ENCODE results near the gene ENG. TPM values are rescaled to one million over a fixed set of nuclear protein-coding genes. Genes with fewer than 3 reads are reported as not detected.

The ENG gene
- total RNA-seq, 1 donor from 2014 or later, result 2.4 TPM

GRCh38 chr9:127802576-127803443 lies 51.6 kb downstream of the ENG start, which contains the start of gene FPGS:
Gene FPGS, plus strand, starts transcription at chr9:127802882. Its CDS starts 43 bp downstream, at chr9:127802925.
- TF ChIP-seq, protein P1, sequence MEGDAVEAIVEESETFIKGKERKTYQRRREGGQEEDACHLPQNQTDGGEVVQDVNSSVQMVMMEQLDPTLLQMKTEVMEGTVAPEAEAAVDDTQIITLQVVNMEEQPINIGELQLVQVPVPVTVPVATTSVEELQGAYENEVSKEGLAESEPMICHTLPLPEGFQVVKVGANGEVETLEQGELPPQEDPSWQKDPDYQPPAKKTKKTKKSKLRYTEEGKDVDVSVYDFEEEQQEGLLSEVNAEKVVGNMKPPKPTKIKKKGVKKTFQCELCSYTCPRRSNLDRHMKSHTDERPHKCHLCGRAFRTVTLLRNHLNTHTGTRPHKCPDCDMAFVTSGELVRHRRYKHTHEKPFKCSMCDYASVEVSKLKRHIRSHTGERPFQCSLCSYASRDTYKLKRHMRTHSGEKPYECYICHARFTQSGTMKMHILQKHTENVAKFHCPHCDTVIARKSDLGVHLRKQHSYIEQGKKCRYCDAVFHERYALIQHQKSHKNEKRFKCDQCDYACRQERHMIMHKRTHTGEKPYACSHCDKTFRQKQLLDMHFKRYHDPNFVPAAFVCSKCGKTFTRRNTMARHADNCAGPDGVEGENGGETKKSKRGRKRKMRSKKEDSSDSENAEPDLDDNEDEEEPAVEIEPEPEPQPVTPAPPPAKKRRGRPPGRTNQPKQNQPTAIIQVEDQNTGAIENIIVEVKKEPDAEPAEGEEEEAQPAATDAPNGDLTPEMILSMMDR (IDR thresholded peaks at IDR 0.05; ENCODE audit: insufficient read depth, low read length, severe bottlenecking), result no peak
- no peak for FAIRE-seq
- peak; percentile 57 for DNase-seq (ENCODE audit: low read depth)
- peaks cover 14% of the 10 kb centered on the region for H3K36me3 ChIP-seq (ENCODE audit: control insufficient read depth, insufficient read depth, low read length)
- H3K27me3 ChIP-seq (ENCODE audit: control insufficient read depth, insufficient read depth, low read length), result no peaks in the 10 kb centered on the region
- H3K4me3 ChIP-seq (ENCODE audit: low read depth, low read length), result peak within 1 kb of the TSS; percentile 78

DNA sequence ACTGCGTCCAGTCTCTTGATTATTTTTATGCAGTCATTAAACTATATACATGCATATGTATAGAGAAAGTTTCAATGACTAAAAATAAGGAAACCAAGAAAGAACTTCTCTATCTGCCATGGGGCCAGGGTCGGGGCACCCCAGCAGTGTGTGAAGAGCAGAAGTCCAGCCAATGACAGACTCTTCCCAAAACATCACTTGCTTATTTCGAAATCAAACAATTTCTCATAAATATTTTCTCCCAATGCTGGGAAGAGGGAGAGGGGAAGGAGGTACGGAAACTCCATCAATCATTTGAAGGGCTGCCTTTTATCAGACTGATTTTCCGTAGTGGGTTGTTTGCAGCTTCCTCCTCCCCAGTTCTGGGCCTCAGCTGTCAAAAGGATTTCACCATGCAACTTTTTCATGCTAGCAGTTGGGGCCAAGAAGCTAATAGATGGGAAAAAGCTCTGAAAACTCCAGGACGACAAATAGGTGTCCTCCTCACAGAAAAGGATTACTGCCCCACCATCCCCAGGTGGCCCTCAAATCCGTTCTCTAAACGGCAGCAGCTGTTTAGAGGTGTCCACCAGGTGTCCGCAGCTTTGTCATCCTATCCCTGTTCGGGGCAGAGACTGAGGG lies 52.4 kb downstream of the ENG start:
- TF ChIP-seq, protein P1 (IDR thresholded peaks at IDR 0.05; ENCODE audit: insufficient read depth, low read length, severe bottlenecking), result no peak
- Histone ChIP-seq H3K36me3 (ENCODE audit: control insufficient read depth, insufficient read depth, low read length) (peaks cover 10% of the 10 kb centered on the region), H3K4me3 (ENCODE audit: low read depth, low read length) (peak overlapping the region; percentile 22), H3K27me3 (ENCODE audit: control insufficient read depth, insufficient read depth, low read length) (no peaks in the 10 kb centered on the region)
- DNase-seq (ENCODE audit: low read depth) (peak; percentile 11), FAIRE-seq (no peak)

GRCh38 chr9:127796852-127797370 lies 57.5 kb downstream of the ENG start:
- no peak for DNase-seq (ENCODE audit: low read depth)
- H3K4me3 ChIP-seq (ENCODE audit: low read depth, low read length), result no peak overlapping the region
- no peaks in the 10 kb centered on the region for H3K27me3 ChIP-seq (ENCODE audit: control insufficient read depth, insufficient read depth, low read length)
- TF ChIP-seq, protein P1 (IDR thresholded peaks at IDR 0.05; ENCODE audit: insufficient read depth, low read length, severe bottlenecking), result no peak
- no peak for FAIRE-seq
- H3K36me3 ChIP-seq (ENCODE audit: control insufficient read depth, insufficient read depth, low read length), result no peaks in the 10 kb centered on the region

DNA sequence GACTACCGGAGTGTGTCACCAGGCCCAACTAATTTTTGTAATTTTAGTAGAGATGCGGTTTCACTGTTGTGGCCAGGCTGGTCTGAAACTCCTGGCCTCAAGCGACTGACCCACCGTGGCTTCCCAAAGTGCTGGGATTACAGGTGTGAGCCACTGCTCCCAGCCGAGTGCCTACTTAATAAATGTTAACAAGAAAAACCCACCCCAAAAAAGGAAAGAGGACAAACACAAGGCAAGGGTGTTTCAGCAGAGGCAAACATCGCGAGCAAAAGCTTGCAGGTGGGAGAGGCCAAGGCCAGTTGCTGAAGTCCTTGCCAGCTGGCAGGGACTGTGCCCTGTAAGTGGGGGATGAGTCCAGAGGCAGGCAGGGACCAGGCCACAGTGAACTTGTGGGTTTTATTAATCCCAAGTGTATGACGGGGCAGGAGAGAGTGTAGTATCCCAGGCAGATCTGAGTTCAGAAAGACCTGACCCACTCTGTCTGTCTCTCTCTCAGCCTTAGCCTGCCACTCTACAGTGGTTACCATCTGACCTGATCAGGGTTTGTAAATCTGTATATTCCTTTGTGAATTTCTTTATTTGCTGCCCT lies 58.1 kb downstream of the ENG start:
- FAIRE-seq, result no peak
- no peak for DNase-seq (ENCODE audit: low read depth)
- TF ChIP-seq, protein P1 (IDR thresholded peaks at IDR 0.05; ENCODE audit: insufficient read depth, low read length, severe bottlenecking), result no peak

DNA sequence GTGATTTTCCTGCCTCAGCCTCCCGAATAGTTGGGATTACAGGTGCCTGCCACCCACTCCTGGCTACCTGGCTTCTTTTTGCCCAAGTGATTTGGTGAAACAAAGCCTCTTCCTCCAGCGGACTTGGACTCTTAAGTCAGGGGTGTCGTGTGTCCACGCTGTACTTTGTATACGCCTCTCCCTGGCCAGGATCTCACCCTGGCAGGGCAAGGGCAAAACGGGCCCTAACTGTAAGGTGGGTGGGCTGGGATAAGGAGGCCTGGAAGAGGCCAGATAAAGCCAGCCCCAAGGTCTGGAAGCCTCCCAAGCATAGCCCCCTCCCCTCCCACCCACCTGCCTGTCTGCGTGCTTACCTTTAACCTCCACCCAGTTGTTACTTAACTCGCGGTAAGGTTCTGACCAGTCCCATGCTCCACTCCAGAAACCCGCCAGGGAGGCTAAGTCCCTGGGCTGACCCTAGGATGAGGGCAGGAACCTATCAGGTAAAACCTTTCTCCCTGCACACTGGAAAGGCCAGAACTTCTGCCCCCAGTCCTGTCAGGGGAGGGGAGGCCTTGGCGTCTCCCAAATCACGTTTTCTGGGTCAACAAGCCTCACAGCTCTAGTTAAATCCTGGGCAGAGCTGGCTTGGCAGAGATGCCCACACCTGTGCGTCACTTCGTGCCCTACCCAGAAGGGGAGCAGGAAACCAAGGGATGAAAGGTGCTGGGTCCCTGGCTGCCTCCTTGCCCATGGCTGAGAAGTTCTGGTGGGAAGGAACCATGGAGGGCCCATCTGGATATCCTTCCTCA lies 60.3 kb downstream of the ENG start:
- Histone ChIP-seq H3K36me3 (ENCODE audit: control insufficient read depth, insufficient read depth, low read length) (peaks cover 16% of the 10 kb centered on the region), H3K4me3 (ENCODE audit: low read depth, low read length) (no peak overlapping the region), H3K27me3 (ENCODE audit: control insufficient read depth, insufficient read depth, low read length) (no peaks in the 10 kb centered on the region)
- TF ChIP-seq, protein P1 (IDR thresholded peaks at IDR 0.05; ENCODE audit: insufficient read depth, low read length, severe bottlenecking), result no peak
- FAIRE-seq (no peak), DNase-seq (ENCODE audit: low read depth) (no peak)

More for the DNA sequence above, 58.1 kb downstream of the ENG start:
- Histone ChIP-seq H3K27me3 (ENCODE audit: control insufficient read depth, insufficient read depth, low read length) (no peaks in the 10 kb centered on the region), H3K36me3 (ENCODE audit: control insufficient read depth, insufficient read depth, low read length) (peaks cover 3% of the 10 kb centered on the region), H3K4me3 (ENCODE audit: low read depth, low read length) (no peak overlapping the region)

Measured in bronchial epithelial cell (primary cell).